Measurements from ENCODE around the gene MAP3K21.

The MAP3K21 gene

DNA sequence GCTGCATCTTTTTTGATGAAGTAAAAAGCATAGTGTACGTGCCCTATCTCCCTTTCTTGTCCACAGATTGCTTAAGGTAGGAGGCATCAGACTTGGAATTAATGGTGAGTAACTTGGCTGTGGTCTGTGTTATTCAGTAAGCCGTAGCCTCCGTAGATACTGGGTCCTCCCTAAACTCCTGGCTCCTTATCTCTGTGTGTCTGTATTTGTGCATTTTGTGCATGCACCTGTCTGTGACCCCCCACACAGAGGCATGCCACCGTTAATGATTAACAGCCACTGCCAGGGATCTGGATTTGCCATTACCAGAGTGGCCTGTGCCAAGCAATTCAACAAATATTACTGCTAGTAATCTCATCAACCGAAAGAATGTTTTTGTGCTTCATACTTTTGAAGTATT is 31.9 kb downstream of the MAP3K21 start:
- no peak for DNase-seq (ENCODE audit: low read depth)

DNA sequence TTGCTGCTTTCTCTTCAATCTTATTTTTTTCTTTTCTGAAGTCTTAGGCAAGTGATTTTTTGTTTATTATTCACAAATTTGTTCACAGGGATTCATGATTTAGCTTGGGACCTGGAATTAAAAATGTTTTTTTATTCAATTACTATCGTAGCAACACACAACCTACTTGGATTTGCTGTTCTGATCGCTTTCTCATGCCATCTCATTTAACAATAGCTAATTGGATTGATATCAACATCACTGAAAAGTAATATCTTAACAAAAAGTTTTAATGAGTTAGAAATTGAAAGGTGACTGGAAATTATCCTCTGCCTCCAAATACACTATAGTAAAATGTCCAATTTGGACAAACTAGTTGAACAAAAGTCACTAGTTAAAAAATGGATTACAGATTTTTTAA is 32.4 kb downstream of the MAP3K21 start:
- no peak for DNase-seq (ENCODE audit: low read depth)

DNA sequence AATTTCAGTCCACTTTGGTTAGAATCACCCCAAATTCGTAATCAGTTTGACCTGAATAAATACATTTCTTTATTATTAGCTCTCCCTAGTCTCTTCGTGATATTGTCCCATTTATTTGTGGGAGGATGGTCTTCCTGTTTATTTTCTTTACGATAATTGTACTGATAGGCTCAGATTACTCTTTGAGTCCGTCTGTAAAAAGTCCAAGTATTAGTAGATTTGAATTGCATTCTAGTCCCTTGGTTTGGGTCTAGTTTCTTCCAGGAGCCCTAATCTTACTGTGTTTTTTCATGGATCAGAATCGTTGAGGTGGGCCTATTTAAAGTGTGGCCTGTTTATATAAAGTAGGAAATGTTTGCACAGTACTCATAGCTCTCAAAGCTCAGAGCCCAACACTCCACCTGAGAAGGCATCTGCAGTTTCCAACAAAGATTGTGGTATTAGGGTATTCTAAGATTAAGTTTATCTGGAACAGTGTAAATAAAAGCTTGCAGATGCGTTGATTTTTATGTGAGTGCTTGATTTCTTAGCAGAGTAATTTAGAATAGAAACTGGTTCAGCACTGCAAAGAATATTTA is 33.1 kb downstream of the MAP3K21 start:
- no peak for DNase-seq (ENCODE audit: low read depth)

- no peak for DNase-seq (ENCODE audit: low read depth)
These were observed 34.4 kb downstream of the MAP3K21 start for GRCh38 chr1:233361876-233362275.

DNA sequence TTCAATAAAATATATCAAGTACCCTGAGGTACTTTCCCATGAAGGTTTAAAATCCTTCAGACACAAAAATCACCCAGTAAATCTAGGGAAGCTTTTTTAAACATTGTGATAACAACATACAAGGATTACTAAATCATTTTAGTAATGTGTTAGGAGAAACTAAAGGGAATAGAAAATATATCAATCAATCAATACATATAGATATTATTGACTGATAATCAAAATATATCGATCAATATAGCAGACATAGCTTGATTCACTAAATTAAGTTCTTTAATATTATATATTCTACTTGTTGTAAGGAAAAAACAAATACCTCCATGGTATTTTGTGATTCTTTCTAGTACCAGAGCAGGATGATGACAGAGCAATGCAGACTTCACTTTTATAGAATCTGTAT is 35.2 kb downstream of the MAP3K21 start:
- no peak for DNase-seq (ENCODE audit: low read depth)

- DNase-seq (ENCODE audit: low read depth): no peak
These were observed 36.5 kb downstream of the MAP3K21 start for GRCh38 chr1:233364026-233364425.

GRCh38 chr1:233364695-233365539 is 37.4 kb downstream of the MAP3K21 start:
- DNase-seq (ENCODE audit: low read depth): no peak

DNA sequence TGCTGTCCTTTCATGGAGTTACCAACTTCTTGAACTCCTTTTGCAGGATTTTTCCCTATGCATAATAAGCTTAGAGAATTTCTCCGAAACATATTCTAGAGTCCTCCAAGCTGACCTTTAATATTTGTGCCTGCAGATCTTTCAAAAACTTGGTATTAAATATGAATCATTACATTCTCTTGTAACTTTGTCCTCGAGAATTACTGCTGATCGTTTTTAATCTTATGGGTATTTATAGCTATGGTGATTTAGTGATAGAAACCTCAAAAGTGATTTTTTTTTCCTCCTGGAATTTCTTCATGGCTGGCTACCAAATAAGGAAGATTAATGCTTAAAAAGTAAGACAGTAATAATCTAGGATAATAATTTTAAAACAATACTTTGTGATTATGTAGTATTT is 39.1 kb downstream of the MAP3K21 start:
- DNase-seq (ENCODE audit: low read depth): no peak

- DNase-seq (ENCODE audit: low read depth): no peak
These were observed 39.7 kb downstream of the MAP3K21 start for GRCh38 chr1:233367057-233367803.

GRCh38 chr1:233368106-233368788 is 40.7 kb downstream of the MAP3K21 start:
- DNase-seq (ENCODE audit: low read depth): no peak

- no peak for DNase-seq (ENCODE audit: low read depth)
These were observed 41.2 kb downstream of the MAP3K21 start for GRCh38 chr1:233368789-233369130.

GRCh38 chr1:233372218-233373120 is 44.9 kb downstream of the MAP3K21 start:
- DNase-seq (ENCODE audit: low read depth): no peak

GRCh38 chr1:233373226-233373625 is 45.7 kb downstream of the MAP3K21 start:
- no peak for DNase-seq (ENCODE audit: low read depth)

- DNase-seq (ENCODE audit: low read depth): no peak
These were observed 48.1 kb downstream of the MAP3K21 start for GRCh38 chr1:233375653-233376052.

DNA sequence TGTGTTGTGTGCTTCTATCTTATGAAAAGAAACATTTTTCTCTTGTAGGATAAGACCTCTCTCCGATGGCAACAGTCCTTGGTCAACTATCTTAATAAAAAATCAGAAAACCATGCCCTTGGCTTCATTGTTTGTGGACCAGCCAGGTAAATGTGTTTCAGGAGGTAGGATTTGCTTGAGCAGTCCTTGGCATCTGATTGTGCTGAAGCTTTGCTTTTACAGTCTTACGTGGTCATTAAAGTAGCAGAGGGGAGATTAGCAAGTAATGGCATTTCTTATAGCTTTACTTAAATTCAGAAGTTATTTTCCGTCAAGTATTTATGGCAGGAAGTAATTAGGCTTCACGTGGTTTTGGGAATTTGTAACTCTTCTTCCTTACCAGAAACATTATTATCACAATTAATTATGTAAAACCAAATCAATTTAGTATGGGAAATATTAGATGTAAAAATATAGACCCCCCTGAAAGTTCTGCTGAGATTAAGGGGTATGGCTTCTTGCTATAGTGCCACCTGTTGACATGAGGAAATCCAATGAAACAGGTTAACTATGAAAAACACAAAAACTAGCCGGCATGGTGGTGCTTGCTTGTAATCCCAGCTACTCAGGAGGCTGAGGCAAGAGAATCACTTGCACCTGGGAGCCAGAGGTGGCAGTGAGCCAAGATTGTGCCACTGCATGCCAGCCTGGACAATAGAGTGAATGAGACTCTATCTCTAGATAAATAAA is 49.0 kb downstream of the MAP3K21 start:
- no peak for DNase-seq (ENCODE audit: low read depth)

GRCh38 chr1:233379869-233380438 is 52.4 kb downstream of the MAP3K21 start:
- no peak for DNase-seq (ENCODE audit: low read depth)

DNA sequence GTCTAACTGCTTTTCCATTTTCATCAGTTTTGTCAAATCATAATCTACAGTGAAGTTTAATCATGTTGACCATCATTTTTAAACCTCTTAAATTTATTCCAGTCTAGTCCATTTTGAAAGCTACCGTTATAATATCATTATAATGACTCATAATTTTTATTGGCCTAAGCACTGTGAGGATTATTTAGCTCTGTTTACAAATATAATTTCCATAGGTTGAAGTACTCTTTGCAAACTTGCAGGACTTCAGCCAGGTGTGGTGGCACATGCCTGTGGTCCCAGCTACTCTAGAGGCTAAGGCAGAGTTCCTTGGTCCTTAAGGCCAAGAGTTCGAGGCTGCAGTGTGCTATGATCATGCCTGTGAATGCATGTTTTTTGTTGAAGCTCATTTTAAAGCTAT is 54.3 kb downstream of the MAP3K21 start:
- no peak for DNase-seq (ENCODE audit: low read depth)

- no peak for DNase-seq (ENCODE audit: low read depth)
These were observed 56.5 kb downstream of the MAP3K21 start for GRCh38 chr1:233383984-233384383.

DNA sequence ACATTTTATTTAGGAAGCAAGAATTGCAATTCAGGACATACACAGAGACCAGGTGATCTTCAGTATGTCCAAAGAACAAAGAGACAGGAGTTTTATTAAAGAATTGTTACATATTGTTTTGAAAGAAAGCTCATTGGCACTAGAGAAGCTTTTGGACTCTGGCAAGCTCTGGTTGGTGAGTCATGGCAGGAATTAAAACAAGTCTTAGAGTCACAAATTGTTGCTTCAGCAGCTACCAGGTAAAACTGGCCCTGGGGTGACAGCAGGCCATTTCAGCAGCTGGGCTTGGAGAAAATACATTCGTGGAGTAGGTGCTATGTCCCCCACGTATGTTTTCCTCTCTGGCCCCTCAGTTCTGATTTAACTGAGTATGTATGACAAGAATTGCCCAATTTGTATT is 58.8 kb downstream of the MAP3K21 start:
- DNase-seq (ENCODE audit: low read depth): no peak

- no peak for DNase-seq (ENCODE audit: low read depth)
These were observed 60.1 kb downstream of the MAP3K21 start for GRCh38 chr1:233387585-233387984.

GRCh38 chr1:233389169-233389568 is 61.6 kb downstream of the MAP3K21 start:
- DNase-seq (ENCODE audit: low read depth): no peak
